ENCODE data around the gene C2CD5. TPM values are rescaled to one million over a fixed set of nuclear protein-coding genes. Genes with fewer than 3 reads are reported as not detected.

C2CD5 gene
- total RNA-seq, 1 experiment from 2014 or later = 44.6 TPM

GRCh38 chr12:22588817-22589216 lies 44.5 kb upstream of the C2CD5 start:
- Histone ChIP-seq H3K27me3 (replicated peaks; ENCODE audit: control insufficient read depth, insufficient read depth, low read length) (no peaks in the 10 kb centered on the region), H3K4me1 (no peaks in the 10 kb centered on the region), H3K4me3 (ENCODE audit: low read depth, low read length) (no peak overlapping the region), H3K36me3 (ENCODE audit: control insufficient read depth, insufficient read depth, low read length) (no peaks in the 10 kb centered on the region), H3K9me3 (no peaks in the 10 kb centered on the region)
- H3K4me1 Mint-ChIP-seq (ENCODE audit: low read depth, unreplicated experiment) = peaks cover 3% of the 10 kb centered on the region
- POLR2A ChIA-PET = interaction anchor here (0.6 to 1.5 kb wide), 3 partner anchors 19 to 150 kb away, joined by 4 to 10 read pairs (median 6); partner anchors contain the start of gene ETNK1
- H3K4me3 Mint-ChIP-seq (ENCODE audit: unreplicated experiment) = no peak overlapping the region
- TF ChIP-seq CTCF (IDR thresholded peaks at IDR 0.05; ENCODE audit: insufficient read depth in 1 of 2, low read depth in 1 of 2, low read length in 1 of 2, severe bottlenecking in 1 of 2, unreplicated experiment in 1 of 2) = no peak
- BruUV-seq (replicated peaks) = no TSS peak
- intact Hi-C loops (cut with micrococcal nuclease; ENCODE audit: unreplicated experiment) = loop anchor here (1.0 kb wide), 1 partner anchor 35 kb away; no protein-coding TSS in a partner anchor
- peak in 1 of 2 experiments; percentile 47 for DNase-seq
- no peaks in the 10 kb centered on the region for H3K9me3 Mint-ChIP-seq (ENCODE audit: unreplicated experiment)
- H3K36me3 Mint-ChIP-seq (ENCODE audit: insufficient read depth, unreplicated experiment) = no peaks in the 10 kb centered on the region
- no peaks in the 10 kb centered on the region for H3K27me3 Mint-ChIP-seq (ENCODE audit: insufficient read depth, unreplicated experiment)
- CTCF ChIA-PET = no interaction called here
- no peak overlapping the region for H3K27ac Mint-ChIP-seq (ENCODE audit: unreplicated experiment)

- CTCF ChIA-PET = no interaction called here
- Histone ChIP-seq H3K4me3 (ENCODE audit: low read depth, low read length) (no peak overlapping the region), H3K27me3 (replicated peaks; ENCODE audit: control insufficient read depth, insufficient read depth, low read length) (no peaks in the 10 kb centered on the region), H3K9me3 (peaks cover 3% of the 10 kb centered on the region; the same call in 1 of the 2 replicates), H3K36me3 (ENCODE audit: control insufficient read depth, insufficient read depth, low read length) (no peaks in the 10 kb centered on the region), H3K4me1 (peaks cover 6% of the 10 kb centered on the region)
- H3K27me3 Mint-ChIP-seq (ENCODE audit: insufficient read depth, unreplicated experiment) = no peaks in the 10 kb centered on the region
- H3K4me3 Mint-ChIP-seq (ENCODE audit: unreplicated experiment) = no peak overlapping the region
- no peaks in the 10 kb centered on the region for H3K36me3 Mint-ChIP-seq (ENCODE audit: insufficient read depth, unreplicated experiment)
- DNase-seq = no peak
- no peaks in the 10 kb centered on the region for H3K9me3 Mint-ChIP-seq (ENCODE audit: unreplicated experiment)
- intact Hi-C loops (cut with micrococcal nuclease; ENCODE audit: unreplicated experiment) = no loop called here
- H3K27ac Mint-ChIP-seq (ENCODE audit: unreplicated experiment) = no peak overlapping the region
- TF ChIP-seq CTCF (IDR thresholded peaks at IDR 0.05; ENCODE audit: insufficient read depth in 1 of 2, low read depth in 1 of 2, low read length in 1 of 2, severe bottlenecking in 1 of 2, unreplicated experiment in 1 of 2) = no peak
- BruUV-seq (replicated peaks) = no TSS peak
- POLR2A ChIA-PET = no interaction called here
- peaks cover 4% of the 10 kb centered on the region for H3K4me1 Mint-ChIP-seq (ENCODE audit: low read depth, unreplicated experiment)
These were observed 34.0 kb upstream of the C2CD5 start for GRCh38 chr12:22578328-22578727.

- no peaks in the 10 kb centered on the region for H3K36me3 ChIP-seq (ENCODE audit: control insufficient read depth, insufficient read depth, low read length)
- H3K9me3 Mint-ChIP-seq (ENCODE audit: unreplicated experiment) = no peaks in the 10 kb centered on the region
These were observed 33.3 kb upstream of the C2CD5 start for GRCh38 chr12:22577667-22578066.

More at GRCh38 chr12:22577667-22578066, 33.3 kb upstream of the C2CD5 start:
- Mint-ChIP-seq H3K4me1 (ENCODE audit: low read depth, unreplicated experiment) (no peaks in the 10 kb centered on the region), H3K4me3 (ENCODE audit: unreplicated experiment) (no peak overlapping the region), H3K36me3 (ENCODE audit: insufficient read depth, unreplicated experiment) (no peaks in the 10 kb centered on the region), H3K27ac (ENCODE audit: unreplicated experiment) (no peak overlapping the region), H3K27me3 (ENCODE audit: insufficient read depth, unreplicated experiment) (no peaks in the 10 kb centered on the region)
- intact Hi-C loops (cut with micrococcal nuclease; ENCODE audit: unreplicated experiment) = loop anchor here (2.0 kb wide), 1 partner anchor 15 kb away; no protein-coding TSS in a partner anchor
- Histone ChIP-seq H3K27me3 (replicated peaks; ENCODE audit: control insufficient read depth, insufficient read depth, low read length) (no peaks in the 10 kb centered on the region), H3K4me3 (ENCODE audit: low read depth, low read length) (no peak overlapping the region), H3K4me1 (peaks cover 6% of the 10 kb centered on the region), H3K9me3 (peaks cover 3% of the 10 kb centered on the region; the same call in 1 of the 2 replicates)
- no peak for DNase-seq
- no peak for TF ChIP-seq CTCF (IDR thresholded peaks at IDR 0.05; ENCODE audit: insufficient read depth in 1 of 2, low read depth in 1 of 2, low read length in 1 of 2, severe bottlenecking in 1 of 2, unreplicated experiment in 1 of 2)
- ChIA-PET CTCF (no interaction called here), POLR2A (no interaction called here)
- BruUV-seq (replicated peaks) = no TSS peak
